HG03457 (cell line): ENCODE measurements around the gene LILRB4.
"Not testable (repeated sequence)": the region's sequence is repeated elsewhere in the genome, so short reads cannot be mapped to it uniquely, and the experiment has no call there.

Experiments
- ATAC-seq: cut with Tn5 transposase; IDR thresholded peaks from one replicate; pipeline ENCODE4 v1.9.1; 2021; ENCODE audit warnings: moderate number of reproducible peaks; ENCODE audit not compliant: unreplicated experiment

The LILRB4 gene

DNA sequence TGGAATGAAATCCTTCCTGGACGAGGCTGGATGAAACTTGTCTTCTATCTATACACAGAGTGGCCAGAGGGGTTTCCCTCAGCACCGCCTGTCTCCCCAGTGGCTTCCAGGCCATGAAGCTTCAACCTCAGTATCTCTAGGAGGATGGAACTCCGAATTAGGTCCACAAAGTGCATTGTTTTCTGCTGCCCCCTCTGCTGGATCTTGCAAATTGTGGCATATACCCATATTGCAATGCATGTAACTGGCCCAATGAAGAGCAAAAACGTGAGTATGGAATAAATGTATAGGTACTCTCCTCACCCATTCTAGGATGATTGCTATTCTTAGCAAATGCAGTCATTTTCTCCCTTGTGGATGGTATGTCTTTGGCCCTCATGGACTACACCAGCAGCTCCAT lies 14.7 kb upstream of the LILRB4 start:
- no peak for ATAC-seq

DNA sequence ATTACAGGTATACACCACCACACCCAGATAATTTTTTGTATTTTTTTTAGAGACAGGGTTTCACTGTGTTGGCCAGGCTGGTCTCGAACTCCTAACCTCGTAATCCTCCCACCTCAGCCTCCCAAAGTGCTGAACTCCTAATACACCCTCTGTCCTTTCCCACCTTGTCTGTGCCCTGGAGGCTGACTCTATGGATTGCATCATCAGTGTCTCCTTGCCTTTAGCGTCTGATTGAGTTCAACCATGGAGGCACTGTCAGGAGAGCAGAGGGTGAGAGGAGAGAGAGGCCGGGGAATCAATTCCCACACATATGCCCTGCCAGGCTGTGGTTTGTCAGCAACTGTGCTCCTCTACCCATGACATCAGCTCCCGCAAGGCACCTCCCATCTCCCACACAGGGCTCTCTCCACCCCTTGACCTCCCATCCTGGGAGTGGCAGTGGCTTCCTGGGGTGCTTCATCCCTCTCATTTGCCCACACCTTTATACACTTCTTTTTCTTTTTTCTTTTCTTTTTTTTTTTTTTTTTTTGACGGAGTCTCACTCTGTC lies 12.6 kb upstream of the LILRB4 start:
- no peak for ATAC-seq

DNA sequence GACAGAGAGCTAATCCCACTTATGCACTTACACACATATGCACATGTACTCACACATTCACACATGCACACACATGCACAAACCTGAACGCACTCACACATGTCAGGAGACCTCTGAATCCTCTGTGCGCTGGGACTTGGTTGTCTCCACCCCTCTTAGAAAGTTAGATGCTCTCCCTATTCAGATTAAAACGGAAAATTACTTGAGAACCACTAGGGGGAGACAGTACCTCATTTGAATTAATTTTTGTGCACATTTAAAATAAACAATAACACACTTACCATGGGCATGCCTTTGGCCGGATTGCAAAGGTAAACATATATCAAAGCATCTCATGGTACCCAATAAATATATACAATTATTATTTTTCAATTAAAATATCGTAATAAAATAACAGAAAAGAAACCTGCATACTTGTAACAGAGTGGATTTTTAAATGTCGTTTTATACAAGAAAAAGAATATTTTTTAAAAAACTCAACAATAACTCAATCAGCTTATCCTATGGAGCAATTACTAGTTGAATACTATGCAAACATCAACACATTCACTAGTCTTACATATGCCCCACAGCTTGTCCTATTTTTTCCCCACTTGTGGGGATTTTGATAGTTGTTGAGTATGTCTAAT lies 9.5 kb upstream of the LILRB4 start:
- ATAC-seq: no peak

DNA sequence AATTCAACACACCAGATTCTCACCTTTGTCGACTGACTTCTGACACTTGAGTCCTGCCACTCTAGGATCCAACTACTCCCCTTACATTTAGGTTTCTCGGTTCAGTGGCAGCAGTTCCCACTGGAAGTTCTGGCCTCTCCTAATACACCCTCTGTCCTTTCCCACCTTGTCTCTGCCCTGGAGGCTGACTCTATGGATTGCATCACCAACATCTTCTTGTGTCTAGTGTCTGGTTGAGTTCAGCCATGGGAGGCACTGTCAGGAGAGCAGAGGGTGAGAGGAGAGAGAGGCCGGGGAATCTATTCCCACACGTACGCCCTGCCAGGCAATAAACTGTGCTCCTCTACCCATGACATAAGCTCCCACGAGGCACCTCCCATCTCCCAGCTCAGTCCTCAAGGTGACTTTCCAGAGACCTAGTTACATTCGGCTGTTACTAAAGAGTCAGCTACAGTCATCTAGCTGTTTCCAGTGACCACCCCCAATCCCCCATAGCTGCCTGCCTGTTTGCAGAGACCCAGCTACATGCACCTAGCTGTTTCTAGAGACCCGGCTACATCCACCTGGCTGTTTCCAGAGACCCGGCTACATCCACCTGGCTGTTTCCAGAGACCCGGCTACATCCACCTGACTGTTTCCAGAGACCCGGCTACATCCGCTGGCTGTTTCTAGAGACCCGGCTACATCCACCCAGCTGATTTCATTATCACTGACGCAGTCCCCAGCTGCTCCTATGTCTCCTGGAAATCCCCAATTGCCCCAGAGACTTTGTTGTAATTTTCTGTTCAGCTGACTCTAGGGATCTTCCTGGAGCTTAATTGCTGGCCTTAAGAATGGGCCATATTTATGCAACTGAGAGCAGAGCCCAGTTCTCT lies 8.1 kb upstream of the LILRB4 start:
- ATAC-seq: no peak

DNA sequence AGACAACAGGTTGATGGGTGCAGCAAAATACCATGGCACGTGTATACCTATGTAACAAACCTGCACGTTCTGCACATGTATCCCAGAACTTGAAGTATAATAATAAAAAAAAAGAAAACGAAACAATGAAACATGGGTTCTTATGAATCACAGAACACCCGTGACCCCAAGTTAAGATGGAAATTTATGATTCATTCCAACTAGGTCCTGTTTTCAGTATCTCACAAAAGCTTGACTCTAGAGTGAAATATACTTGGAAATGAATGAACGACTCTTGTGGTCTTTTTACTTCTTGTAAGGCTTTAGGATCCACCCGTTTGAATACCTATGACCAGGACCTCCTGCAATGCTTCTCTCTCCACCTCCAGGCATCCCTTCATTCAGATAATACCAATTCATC lies 3.5 kb upstream of the LILRB4 start:
- ATAC-seq: no peak

DNA sequence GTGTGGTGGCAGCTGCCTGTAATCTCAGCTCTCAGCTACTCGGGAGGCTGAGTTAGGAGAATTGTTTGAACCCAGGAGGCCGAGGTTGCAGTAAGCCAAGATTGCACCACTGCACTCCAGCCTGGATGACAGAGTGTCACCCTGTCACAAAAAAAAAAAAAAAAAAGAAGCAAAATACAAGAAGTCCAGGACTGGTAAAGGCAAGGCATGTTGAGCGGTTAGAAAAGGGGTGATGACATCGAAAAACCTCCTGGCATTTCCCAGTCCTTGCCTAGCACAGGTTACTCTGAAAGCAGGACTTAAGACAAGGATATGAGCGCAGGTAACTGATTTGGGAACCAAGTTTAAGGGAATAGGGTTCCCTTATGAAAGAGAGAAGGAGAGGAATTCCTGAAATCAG lies 2.5 kb upstream of the LILRB4 start:
- ATAC-seq: no peak

DNA sequence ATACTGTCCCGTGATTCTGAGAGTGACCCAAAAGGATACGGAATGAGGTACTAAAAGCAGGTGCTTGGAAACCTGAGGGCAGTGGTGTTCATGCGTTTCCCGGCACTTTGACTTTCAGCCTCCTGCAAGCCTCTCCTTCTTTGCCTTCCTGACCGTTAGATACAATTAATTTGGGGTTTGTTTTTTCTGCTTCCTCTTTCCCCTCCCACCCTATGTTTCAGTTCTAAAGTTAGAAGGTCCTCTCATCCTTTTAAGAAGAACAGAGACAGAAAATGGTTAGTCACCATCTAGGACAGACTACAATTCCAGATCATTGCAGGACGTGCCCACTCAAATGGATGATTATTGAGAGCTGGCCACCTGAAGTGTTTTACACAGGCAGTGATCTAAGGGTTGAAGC lies 1.8 kb upstream of the LILRB4 start:
- no peak for ATAC-seq

DNA sequence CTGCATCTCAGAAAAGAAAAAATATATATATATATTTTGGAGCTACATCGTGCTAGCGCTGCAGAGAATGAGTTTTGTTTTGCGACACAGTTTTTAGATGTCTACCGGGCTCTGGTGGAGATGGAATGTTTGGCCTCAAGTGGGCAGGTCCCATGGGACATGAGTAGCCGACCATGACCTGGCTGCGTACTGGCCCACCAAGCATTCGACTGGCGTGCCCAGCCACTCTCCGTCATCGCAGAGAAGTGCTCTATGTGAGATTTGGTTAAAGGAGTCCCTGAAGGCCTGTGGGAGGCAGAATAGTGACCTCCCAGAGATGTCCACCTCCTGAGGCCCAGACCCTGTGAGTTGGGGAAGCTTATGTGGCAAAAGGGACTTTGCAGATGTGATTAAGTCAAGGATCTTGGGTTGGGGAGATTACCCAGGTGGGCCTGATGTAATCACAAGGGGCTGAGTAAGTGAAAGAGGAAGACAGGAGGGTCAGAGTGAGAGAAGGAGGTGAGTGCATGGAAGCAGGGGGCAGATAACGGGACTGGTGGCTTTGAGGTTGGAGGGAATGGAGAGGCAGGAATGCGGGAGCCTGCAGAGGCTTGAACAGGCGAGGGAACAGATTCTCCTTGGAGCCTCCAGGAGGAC lies 821 bp upstream of the LILRB4 start:
- ATAC-seq: no peak

DNA sequence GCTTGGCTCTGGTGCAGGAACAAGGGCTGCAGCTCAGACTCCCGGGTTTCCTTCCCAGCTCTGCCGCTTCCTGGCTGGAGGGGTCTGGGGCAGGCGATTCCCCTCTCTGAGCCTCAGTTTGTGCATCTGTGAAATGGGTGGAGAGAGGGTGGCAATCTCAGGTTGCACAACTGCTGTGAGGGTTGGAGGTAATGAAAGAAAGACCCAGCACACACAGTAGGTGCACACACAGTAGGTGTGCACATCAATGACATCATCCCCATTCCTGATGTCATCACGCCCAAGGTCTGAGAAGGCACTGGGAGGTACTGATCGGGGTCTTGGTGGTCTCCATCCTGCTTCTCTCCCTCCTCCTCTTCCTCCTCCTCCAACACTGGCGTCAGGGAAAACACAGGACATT lies 2.7 kb downstream of the LILRB4 start:
- no peak for ATAC-seq

DNA sequence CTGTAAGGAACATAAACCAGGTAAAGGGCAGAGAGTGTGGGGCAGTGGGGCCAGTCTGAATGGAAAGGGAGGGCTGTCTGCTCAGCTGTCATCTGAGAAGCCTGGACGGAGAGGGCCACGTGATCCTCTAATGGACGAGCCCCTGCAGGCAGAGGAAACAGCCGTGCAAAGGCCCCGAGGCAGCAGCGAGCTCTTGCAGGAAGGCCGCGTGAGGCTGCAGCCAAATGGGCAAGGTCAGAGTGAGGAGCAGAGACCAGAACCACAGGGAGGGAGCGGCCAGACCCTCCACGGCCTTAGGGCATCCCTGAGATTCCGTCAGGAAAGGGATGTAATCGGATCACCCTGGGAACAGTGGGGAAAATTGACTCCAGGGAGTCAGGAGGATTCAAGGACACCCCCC lies 4.4 kb downstream of the LILRB4 start:
- no peak for ATAC-seq

DNA sequence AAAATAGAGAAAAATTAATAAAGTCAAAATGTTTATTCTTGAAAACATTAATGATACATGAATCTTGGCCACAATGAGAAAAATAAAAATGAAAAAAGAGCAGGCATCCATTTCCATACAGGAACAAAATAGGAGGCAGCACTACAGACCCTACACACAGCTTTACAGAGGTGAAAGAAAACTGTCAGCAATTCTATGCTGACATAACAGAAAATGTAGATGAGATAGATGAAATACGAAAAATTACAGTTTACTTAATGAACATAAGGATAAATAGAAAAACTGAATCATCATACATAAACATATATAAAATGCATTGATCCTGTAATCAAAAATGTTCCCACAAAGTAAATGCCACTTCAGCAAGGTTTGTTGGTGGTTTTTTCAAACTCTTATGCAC lies 5.6 kb downstream of the LILRB4 start:
- no peak for ATAC-seq

DNA sequence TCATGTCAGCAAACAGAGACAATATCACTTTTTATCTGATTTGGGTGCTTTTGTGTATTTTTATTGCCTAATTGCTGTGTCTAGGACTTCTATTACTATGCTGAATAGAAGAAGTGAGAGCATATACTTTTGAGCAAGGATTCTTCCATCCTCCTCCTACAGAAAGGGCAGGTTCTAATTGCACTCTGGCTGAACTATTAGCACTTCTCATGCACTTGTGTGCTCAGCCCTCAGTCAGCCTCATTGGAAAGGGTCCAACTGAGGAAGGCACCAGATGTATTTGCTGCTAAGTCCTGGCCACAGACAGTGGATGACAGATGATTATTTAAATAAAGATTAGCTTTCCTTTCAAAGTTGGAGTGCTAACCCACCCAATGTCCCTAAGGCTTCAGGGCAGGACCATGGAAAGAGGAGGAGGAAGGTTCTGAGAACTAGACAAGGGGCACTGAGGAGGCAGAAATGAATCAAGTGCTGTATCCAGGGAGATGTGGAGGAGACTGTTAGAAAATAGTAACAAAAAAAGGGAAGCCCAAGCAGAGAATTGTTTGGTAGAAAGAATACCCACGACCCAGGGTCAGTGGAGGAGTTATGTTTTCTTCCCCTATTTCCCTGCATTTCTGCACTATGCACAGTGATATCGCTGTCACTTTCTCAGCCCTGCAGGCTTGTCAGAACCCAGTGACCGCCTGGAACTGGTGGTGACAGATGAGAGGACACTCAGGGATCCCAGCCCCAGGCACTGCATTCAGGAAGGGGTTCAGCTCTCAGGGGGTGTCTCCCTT lies 8.0 kb downstream of the LILRB4 start:
- no peak for ATAC-seq

DNA sequence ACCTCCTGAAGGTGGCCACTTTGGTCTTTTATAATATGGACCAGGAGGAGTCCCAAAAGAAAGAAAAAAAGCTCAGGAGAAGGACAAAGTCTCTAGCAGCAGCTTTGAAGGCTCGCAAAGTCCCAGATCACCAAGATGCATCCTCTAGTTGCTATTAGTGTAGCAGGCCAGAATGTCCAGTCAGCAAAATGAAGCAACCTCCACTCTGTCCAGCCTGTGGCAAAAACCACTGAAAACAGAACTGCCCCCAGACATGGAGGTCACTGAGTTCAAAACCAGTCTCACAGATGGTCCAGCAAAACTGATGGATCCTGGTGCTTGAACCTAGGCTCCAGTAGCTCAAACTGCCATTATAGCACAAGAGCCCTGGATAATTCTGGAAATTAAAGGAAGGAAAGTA lies 10.4 kb downstream of the LILRB4 start:
- ATAC-seq: no peak

DNA sequence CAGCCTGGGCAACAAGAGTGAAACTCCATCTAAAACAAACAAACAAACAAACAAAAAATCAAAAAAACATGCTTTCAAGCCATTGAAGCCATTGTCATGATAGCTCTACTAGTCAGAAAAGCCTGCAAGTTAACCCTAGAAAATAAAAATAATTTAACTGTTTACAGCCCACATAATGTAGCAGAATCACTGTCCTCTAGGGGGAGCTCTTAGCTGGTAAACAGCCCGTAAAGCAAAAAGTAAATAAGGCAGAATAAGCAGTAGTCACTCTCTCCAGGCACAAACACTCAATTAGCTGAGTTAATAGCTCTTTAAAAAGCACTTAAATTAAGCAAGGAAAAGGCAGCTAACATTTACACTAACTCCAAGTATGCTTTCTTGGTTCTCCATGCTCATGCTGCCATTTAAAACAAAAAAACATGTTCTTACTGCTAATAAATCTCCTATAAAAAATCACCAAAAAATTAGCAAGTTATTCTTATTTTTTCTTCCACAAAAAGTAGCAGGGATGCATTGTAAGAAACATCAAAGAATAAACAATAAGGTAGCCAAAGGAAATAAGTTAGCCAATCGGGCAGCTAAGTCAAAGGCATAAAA lies 11.3 kb downstream of the LILRB4 start:
- ATAC-seq: no peak

DNA sequence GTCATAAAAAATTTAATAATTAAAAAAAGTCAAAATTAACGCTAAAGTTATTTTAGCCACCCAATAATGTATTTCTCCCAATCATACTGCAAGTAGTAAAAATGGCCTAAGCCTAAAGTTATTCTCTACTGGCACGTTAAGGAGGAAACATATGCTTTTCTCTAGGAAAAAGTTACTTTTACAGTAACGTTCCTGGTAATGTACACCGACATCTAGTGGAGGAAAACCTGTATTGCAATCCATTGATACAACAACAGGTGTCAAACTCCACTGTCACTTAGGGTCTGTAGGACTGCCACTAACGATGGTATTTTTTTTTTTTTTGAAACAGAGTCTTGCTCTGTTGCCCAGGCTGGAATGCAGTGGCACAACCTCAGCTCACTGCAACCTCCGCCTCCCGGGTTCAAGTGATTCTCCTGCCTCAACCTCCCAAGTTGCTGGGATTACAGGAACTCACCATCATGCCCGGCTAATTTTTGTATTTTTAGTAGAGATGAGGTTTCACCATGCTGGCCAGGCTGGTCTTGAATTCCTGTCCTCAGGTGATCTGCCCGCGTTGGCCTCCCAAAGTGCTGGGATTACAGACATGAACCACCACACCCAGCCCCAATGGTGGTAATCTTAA lies 13.5 kb downstream of the LILRB4 start:
- not testable (repeated sequence) for ATAC-seq

DNA sequence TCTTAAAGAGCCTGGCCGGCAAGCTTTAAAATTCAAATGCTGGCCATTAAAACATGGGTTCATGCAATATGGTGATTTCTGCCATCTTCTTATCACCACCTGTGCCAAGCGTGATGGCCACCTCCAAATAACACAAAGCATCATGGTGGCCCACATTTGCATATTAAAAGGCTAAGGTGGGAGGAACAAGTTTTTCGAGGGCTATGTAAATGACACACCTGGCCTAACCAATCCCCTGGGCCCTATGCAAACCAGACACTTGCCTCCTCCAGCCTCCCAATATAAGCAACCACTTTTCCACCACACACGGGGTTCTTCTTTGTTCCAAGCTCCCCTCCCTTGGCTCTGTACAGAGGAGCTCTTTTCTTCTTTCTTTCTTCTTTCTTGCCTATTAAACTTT lies 14.4 kb downstream of the LILRB4 start:
- ATAC-seq: no peak

DNA sequence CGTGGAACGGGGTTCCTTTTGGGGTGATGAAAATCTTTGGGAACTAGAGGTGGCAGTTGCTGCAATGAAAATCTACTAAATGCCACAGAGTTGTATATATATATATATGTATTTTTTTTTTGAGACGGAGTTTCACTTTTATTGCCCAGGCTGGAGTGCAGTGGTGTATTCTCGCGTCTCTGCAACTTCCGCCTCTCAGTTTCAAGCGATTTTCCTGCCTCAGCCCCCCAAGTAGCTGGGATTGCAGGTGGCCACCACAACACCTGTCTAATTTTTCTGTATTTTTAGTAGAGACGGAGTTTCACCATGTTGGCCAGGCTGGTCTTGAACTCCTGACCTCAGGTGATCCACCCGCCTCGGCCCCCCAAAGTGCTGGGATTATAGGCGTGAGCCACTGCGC lies 18.8 kb downstream of the LILRB4 start:
- ATAC-seq: not testable (repeated sequence)

DNA sequence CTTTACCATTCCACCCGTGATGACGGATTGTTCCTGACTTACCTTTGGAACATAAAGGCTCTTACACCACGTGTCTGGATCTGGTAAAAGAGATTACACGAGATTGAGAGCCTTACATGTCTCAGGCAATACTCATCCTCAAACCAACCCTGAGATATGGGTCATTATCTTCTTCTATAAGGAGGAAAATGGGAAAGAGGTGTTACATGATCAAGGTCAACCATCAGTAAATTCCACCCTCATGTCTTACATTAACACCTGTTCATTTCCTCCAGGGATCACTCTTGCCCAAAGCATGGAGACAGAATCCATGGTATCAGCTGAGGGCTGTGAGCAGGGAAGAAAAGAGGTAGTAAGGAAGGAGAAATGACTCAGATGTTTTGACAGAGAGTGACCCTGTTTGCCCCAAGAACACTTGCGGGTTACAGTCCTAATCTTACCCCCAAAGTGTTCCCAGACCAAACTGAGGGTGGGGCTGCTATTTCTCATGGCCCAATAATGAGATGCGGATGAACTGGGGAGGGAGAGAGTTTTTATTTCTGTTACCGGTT lies 19.6 kb downstream of the LILRB4 start:
- ATAC-seq: no peak

DNA sequence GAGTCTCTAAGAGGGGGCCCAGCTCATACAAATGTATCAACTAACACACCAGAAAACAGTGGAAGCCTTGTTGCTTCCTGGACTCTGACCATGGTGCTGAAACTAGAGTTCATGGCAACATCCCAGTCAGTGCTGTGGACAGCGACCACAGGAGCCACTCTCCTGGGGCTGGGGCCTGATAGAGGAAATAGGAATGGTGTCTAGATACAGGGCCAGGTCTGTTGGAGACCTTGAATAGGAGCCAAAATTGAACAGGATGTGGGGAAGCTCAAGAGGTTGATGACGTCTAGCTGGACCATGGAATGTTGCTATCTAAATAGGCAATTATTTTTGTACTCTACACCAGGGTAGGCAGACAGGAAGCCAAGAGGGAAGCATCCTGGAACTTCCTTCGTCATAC lies 21.7 kb downstream of the LILRB4 start:
- no peak for ATAC-seq
